ENCODE results near the gene MYOM1. TPM values are rescaled to one million over a fixed set of nuclear protein-coding genes. Genes with fewer than 3 reads are reported as not detected.

MYOM1 gene
- total RNA-seq, 1 donor from 2014 or later: 1.3 TPM

- Mint-ChIP-seq H3K4me3 (ENCODE audit: unreplicated experiment) (no peak overlapping the region), H3K9me3 (ENCODE audit: unreplicated experiment) (no peaks in the 10 kb centered on the region), H3K4me1 (ENCODE audit: low read depth, unreplicated experiment) (no peaks in the 10 kb centered on the region), H3K27me3 (ENCODE audit: unreplicated experiment) (no peaks in the 10 kb centered on the region), H3K36me3 (ENCODE audit: unreplicated experiment) (no peaks in the 10 kb centered on the region), H3K27ac (ENCODE audit: unreplicated experiment) (no peak overlapping the region)
- TF ChIP-seq CTCF (IDR thresholded peaks at IDR 0.05; ENCODE audit: partially characterized antibody, unreplicated experiment): no peak
- DNase-seq: no peak
Measured at GRCh38 chr18:3170441-3171161, 49.2 kb downstream of the MYOM1 start.

GRCh38 chr18:3164381-3164780 is 55.4 kb downstream of the MYOM1 start:
- Mint-ChIP-seq H3K27me3 (ENCODE audit: unreplicated experiment) (no peaks in the 10 kb centered on the region), H3K36me3 (ENCODE audit: unreplicated experiment) (no peaks in the 10 kb centered on the region), H3K4me3 (ENCODE audit: unreplicated experiment) (no peak overlapping the region), H3K9me3 (ENCODE audit: unreplicated experiment) (peaks cover 2% of the 10 kb centered on the region), H3K27ac (ENCODE audit: unreplicated experiment) (no peak overlapping the region), H3K4me1 (ENCODE audit: low read depth, unreplicated experiment) (no peaks in the 10 kb centered on the region)
- TF ChIP-seq CTCF (IDR thresholded peaks at IDR 0.05; ENCODE audit: partially characterized antibody, unreplicated experiment): no peak
- no peak for DNase-seq

- no peak overlapping the region for H3K4me3 Mint-ChIP-seq (ENCODE audit: unreplicated experiment)
- no peak overlapping the region for H3K27ac Mint-ChIP-seq (ENCODE audit: unreplicated experiment)
- no peak for TF ChIP-seq CTCF (IDR thresholded peaks at IDR 0.05; ENCODE audit: partially characterized antibody, unreplicated experiment)
- DNase-seq: no peak
- H3K9me3 Mint-ChIP-seq (ENCODE audit: unreplicated experiment): peaks cover 3% of the 10 kb centered on the region
- no peaks in the 10 kb centered on the region for H3K27me3 Mint-ChIP-seq (ENCODE audit: unreplicated experiment)
- H3K36me3 Mint-ChIP-seq (ENCODE audit: unreplicated experiment): no peaks in the 10 kb centered on the region
- no peaks in the 10 kb centered on the region for H3K4me1 Mint-ChIP-seq (ENCODE audit: low read depth, unreplicated experiment)
Measured at GRCh38 chr18:3163968-3164367, 55.8 kb downstream of the MYOM1 start.

- Mint-ChIP-seq H3K4me3 (ENCODE audit: unreplicated experiment) (no peak overlapping the region), H3K9me3 (ENCODE audit: unreplicated experiment) (peaks cover 3% of the 10 kb centered on the region), H3K4me1 (ENCODE audit: low read depth, unreplicated experiment) (no peaks in the 10 kb centered on the region), H3K36me3 (ENCODE audit: unreplicated experiment) (no peaks in the 10 kb centered on the region), H3K27me3 (ENCODE audit: unreplicated experiment) (no peaks in the 10 kb centered on the region), H3K27ac (ENCODE audit: unreplicated experiment) (no peak overlapping the region)
- no peak for TF ChIP-seq CTCF (IDR thresholded peaks at IDR 0.05; ENCODE audit: partially characterized antibody, unreplicated experiment)
- DNase-seq: no peak
Measured at GRCh38 chr18:3162181-3162580, 57.6 kb downstream of the MYOM1 start.

GRCh38 chr18:3159830-3160229 is 59.9 kb downstream of the MYOM1 start:
- Mint-ChIP-seq H3K4me1 (ENCODE audit: low read depth, unreplicated experiment) (peaks cover 8% of the 10 kb centered on the region), H3K4me3 (ENCODE audit: unreplicated experiment) (no peak overlapping the region), H3K36me3 (ENCODE audit: unreplicated experiment) (no peaks in the 10 kb centered on the region), H3K9me3 (ENCODE audit: unreplicated experiment) (peaks cover 3% of the 10 kb centered on the region), H3K27me3 (ENCODE audit: unreplicated experiment) (no peaks in the 10 kb centered on the region), H3K27ac (ENCODE audit: unreplicated experiment) (no peak overlapping the region)
- TF ChIP-seq CTCF (IDR thresholded peaks at IDR 0.05; ENCODE audit: partially characterized antibody, unreplicated experiment): no peak
- no peak for DNase-seq

Data from glutamatergic neuron (in vitro differentiated cells).